ENCODE results near the gene CCDC142. TPM values are rescaled to one million over a fixed set of nuclear protein-coding genes. Genes with fewer than 3 reads are reported as not detected.

CCDC142 gene
- total and polyA plus RNA-seq, 2 of the 8 experiments (the other 6 are each of a cell fraction or from before 2014, with no cell fraction given), result 6.0 to 10.7 TPM

DNA sequence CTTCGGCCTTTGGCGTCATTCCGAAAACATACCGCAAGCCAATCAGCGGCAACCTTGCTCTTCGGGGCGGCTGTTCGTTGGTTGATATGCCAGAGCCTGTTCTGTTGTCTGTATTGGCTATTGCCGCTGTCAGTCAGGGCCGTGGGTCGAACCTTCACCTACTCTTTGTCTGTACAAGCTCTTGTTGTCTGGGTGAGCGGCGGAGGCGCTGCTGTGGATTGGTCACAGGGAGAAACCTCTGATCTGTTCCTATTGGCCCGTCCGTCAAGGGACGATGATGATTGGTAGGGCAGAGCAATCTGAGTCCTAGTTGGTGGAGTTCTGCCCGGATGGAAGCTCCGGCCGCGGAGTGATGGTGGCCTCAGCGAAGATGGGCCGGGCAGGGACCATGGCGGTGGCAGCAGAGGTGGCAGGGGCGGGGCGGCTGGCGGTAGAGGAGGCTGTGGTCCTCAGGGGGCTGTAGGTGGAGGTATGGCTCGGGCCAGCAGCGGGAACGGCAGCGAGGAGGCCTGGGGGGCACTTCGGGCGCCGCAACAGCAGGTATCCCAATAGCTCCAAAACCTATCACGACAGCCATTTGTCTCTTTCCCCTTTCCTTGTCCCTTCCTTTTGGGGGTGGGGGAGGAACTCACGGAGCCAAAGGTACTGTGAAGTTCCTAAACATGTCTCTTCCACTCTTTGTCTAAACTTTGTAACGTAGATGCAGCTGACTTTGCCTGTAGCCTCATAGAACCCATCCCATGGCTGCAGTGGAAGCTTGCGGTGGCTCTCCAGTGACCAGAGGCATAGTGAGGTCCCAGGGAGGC lies 24.5 kb downstream of the CCDC142 start, which contains the start of gene WBP1 (continued):
- TF ChIP-seq RFX5 (IDR thresholded peaks at IDR 0.05; ENCODE audit: borderline replicate concordance, low read depth, low read length), result 0 out of 2 replicates have a peak, but pooled peaks have one; percentile 8
- TF ChIP-seq TCF12 (IDR thresholded peaks at IDR 0.05; ENCODE audit: low read depth, low read length), result no peak
- TF ChIP-seq BACH1 (IDR thresholded peaks at IDR 0.05; ENCODE audit: low read length), result no peak
- TF ChIP-seq MAFK (IDR thresholded peaks at IDR 0.05; ENCODE audit: low read depth, low read length), result no peak
- TF ChIP-seq HDAC6 (IDR thresholded peaks at IDR 0.05; ENCODE audit: low read depth, low read length), result no peak
- no peak for TF ChIP-seq RXRA (IDR thresholded peaks at IDR 0.05; ENCODE audit: insufficient read depth, low read depth, low read length)
- TF ChIP-seq, protein P1, sequence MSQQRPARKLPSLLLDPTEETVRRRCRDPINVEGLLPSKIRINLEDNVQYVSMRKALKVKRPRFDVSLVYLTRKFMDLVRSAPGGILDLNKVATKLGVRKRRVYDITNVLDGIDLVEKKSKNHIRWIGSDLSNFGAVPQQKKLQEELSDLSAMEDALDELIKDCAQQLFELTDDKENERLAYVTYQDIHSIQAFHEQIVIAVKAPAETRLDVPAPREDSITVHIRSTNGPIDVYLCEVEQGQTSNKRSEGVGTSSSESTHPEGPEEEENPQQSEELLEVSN (IDR thresholded peaks at IDR 0.05), result no peak
- TF ChIP-seq BCL11A (IDR thresholded peaks at IDR 0.05; ENCODE audit: low read depth in 2 of 2, low read length in 2 of 2), result no peak

Data from H1 (cell line).